Measurements from ENCODE around the gene SPACA5B. TPM values are rescaled to one million over a fixed set of nuclear protein-coding genes. Genes with fewer than 3 reads are reported as not detected.
A peak's percentile ranks its signal among the peaks of the same experiment; 100 is the strongest.
"Not testable (repeated sequence)": the region's sequence is repeated elsewhere in the genome, so short reads cannot be mapped to it uniquely, and the experiment has no call there.

The SPACA5B gene
- total RNA-seq, 3 donors from 2014 or later (not counting 1 experiment from before 2014, with no cell fraction given): not detected

GRCh38 chrX:48107717-48108116 lies 22.7 kb upstream of the SPACA5B start:
- Mint-ChIP-seq H3K4me1 (no peaks in the 10 kb centered on the region), H3K4me3 (no peak overlapping the region), H3K36me3 (no peaks in the 10 kb centered on the region), H3K27me3 (ENCODE audit: low read depth in 2 of 2) (peaks cover 2 to 14% of the 10 kb centered on the region in 2 donors), H3K9me3 (no peaks in the 10 kb centered on the region), H3K27ac (no peak overlapping the region)
- intact Hi-C loops (cut with micrococcal nuclease): no loop called here
- no peak overlapping the region for H3K27ac ChIP-seq (ENCODE audit: low read length)
- H3K9me3 ChIP-seq (ENCODE audit: control insufficient read depth, insufficient read depth, low read length): no peaks in the 10 kb centered on the region
- H3K4me1 ChIP-seq (ENCODE audit: control insufficient read depth, insufficient read depth, low read length): no peaks in the 10 kb centered on the region
- no peaks in the 10 kb centered on the region for H3K36me3 ChIP-seq (ENCODE audit: control insufficient read depth, insufficient read depth, low read length)
- H3K27me3 ChIP-seq (ENCODE audit: control insufficient read depth, insufficient read depth, low read length): no peaks in the 10 kb centered on the region
- no peak for ATAC-seq
- DNase-seq: no peak
- WGBS (ENCODE audit: insufficient coverage): 96% methylated on average over 5 of the region's 6 CpGs
- H3K4me3 ChIP-seq (ENCODE audit: low read length): no peak overlapping the region
- no peak for TF ChIP-seq CTCF (IDR thresholded peaks at IDR 0.05)

GRCh38 chrX:48125286-48125685 lies 5.1 kb upstream of the SPACA5B start:
- H3K27me3 ChIP-seq (ENCODE audit: control insufficient read depth, insufficient read depth, low read length); H3K27ac Mint-ChIP-seq; H3K27ac ChIP-seq (ENCODE audit: low read length); H3K4me1 Mint-ChIP-seq; DNase-seq; intact Hi-C loops (cut with micrococcal nuclease); H3K36me3 ChIP-seq (ENCODE audit: control insufficient read depth, insufficient read depth, low read length); H3K9me3 ChIP-seq (ENCODE audit: control insufficient read depth, insufficient read depth, low read length); H3K4me3 ChIP-seq (ENCODE audit: low read length); H3K4me3 Mint-ChIP-seq; ATAC-seq; H3K36me3 Mint-ChIP-seq; H3K9me3 Mint-ChIP-seq; H3K4me1 ChIP-seq (ENCODE audit: control insufficient read depth, insufficient read depth, low read length): not testable (repeated sequence)
- WGBS (ENCODE audit: insufficient coverage): 84% methylated on average over 9 of the region's 10 CpGs
- peaks cover 6 to 15% of the 10 kb centered on the region in 2 donors for H3K27me3 Mint-ChIP-seq (ENCODE audit: low read depth in 2 of 2)

- WGBS (ENCODE audit: insufficient coverage): no CpG with 5 or more reads among the region's 2 CpGs
- H3K9me3 Mint-ChIP-seq; H3K27me3 Mint-ChIP-seq (ENCODE audit: low read depth in 2 of 2); H3K4me3 ChIP-seq (ENCODE audit: low read length); H3K27me3 ChIP-seq (ENCODE audit: control insufficient read depth, insufficient read depth, low read length); ATAC-seq; H3K9me3 ChIP-seq (ENCODE audit: control insufficient read depth, insufficient read depth, low read length); intact Hi-C loops (cut with micrococcal nuclease); H3K27ac Mint-ChIP-seq; H3K4me1 Mint-ChIP-seq; H3K4me3 Mint-ChIP-seq; H3K36me3 ChIP-seq (ENCODE audit: control insufficient read depth, insufficient read depth, low read length); H3K4me1 ChIP-seq (ENCODE audit: control insufficient read depth, insufficient read depth, low read length); DNase-seq; H3K27ac ChIP-seq (ENCODE audit: low read length); H3K36me3 Mint-ChIP-seq: not testable (repeated sequence)
These were observed 1.9 kb downstream of the SPACA5B start for GRCh38 chrX:48132308-48132844.

GRCh38 chrX:48139076-48139475 lies 8.7 kb downstream of the SPACA5B start:
- H3K4me3 Mint-ChIP-seq; H3K27me3 ChIP-seq (ENCODE audit: control insufficient read depth, insufficient read depth, low read length); H3K4me3 ChIP-seq (ENCODE audit: low read length); H3K9me3 ChIP-seq (ENCODE audit: control insufficient read depth, insufficient read depth, low read length); H3K36me3 ChIP-seq (ENCODE audit: control insufficient read depth, insufficient read depth, low read length); H3K27ac Mint-ChIP-seq; H3K27me3 Mint-ChIP-seq (ENCODE audit: low read depth in 2 of 2); ATAC-seq; H3K4me1 Mint-ChIP-seq; H3K4me1 ChIP-seq (ENCODE audit: control insufficient read depth, insufficient read depth, low read length); DNase-seq; H3K27ac ChIP-seq (ENCODE audit: low read length); H3K9me3 Mint-ChIP-seq; intact Hi-C loops (cut with micrococcal nuclease); H3K36me3 Mint-ChIP-seq: not testable (repeated sequence)
- WGBS (ENCODE audit: insufficient coverage): 96% methylated on average over 19 of the region's 33 CpGs

- H3K27ac ChIP-seq (ENCODE audit: low read length); H3K27me3 ChIP-seq (ENCODE audit: control insufficient read depth, insufficient read depth, low read length); H3K27ac Mint-ChIP-seq; H3K4me1 ChIP-seq (ENCODE audit: control insufficient read depth, insufficient read depth, low read length); intact Hi-C loops (cut with micrococcal nuclease); DNase-seq; H3K9me3 ChIP-seq (ENCODE audit: control insufficient read depth, insufficient read depth, low read length); H3K36me3 Mint-ChIP-seq; H3K4me1 Mint-ChIP-seq; H3K9me3 Mint-ChIP-seq; H3K4me3 ChIP-seq (ENCODE audit: low read length); H3K36me3 ChIP-seq (ENCODE audit: control insufficient read depth, insufficient read depth, low read length); H3K4me3 Mint-ChIP-seq: not testable (repeated sequence)
- no CpG with 5 or more reads among the region's 2 CpGs for WGBS (ENCODE audit: insufficient coverage)
- H3K27me3 Mint-ChIP-seq (ENCODE audit: low read depth in 2 of 2): peaks cover 0 to 15% of the 10 kb centered on the region in 2 donors
- ATAC-seq: peak; percentile 49 to 60 (median 57)
These were observed 11.5 kb downstream of the SPACA5B start for GRCh38 chrX:48141810-48142508.

GRCh38 chrX:48142697-48143096 lies 12.3 kb downstream of the SPACA5B start:
- H3K27ac ChIP-seq (ENCODE audit: low read length); H3K4me1 Mint-ChIP-seq; H3K4me3 Mint-ChIP-seq; H3K4me3 ChIP-seq (ENCODE audit: low read length); H3K36me3 ChIP-seq (ENCODE audit: control insufficient read depth, insufficient read depth, low read length); H3K27ac Mint-ChIP-seq; H3K9me3 Mint-ChIP-seq; H3K9me3 ChIP-seq (ENCODE audit: control insufficient read depth, insufficient read depth, low read length); ATAC-seq; H3K36me3 Mint-ChIP-seq; H3K27me3 ChIP-seq (ENCODE audit: control insufficient read depth, insufficient read depth, low read length); H3K4me1 ChIP-seq (ENCODE audit: control insufficient read depth, insufficient read depth, low read length); intact Hi-C loops (cut with micrococcal nuclease): not testable (repeated sequence)
- H3K27me3 Mint-ChIP-seq (ENCODE audit: low read depth in 2 of 2): peaks cover 2 to 15% of the 10 kb centered on the region in 2 donors
- 81% methylated on average over 11 of the region's 11 CpGs for WGBS (ENCODE audit: insufficient coverage)
- peak in 1 of 2 donors; percentile 8 for DNase-seq
